Cardiac fibroblast (primary cell): ENCODE measurements around the gene PTPRD.

ENCODE experiments used
- DNase-seq, 2 donors: peaks; one replicate each; pipeline versions ENCODE4 v3.0.0 to v3.0.0-alpha.2; 2010; ENCODE audit warnings: low read depth in 2 of 2
- H3K4me3 ChIP-seq, 2 donors: replicated peaks in 1 of 2; 1 replicate in 1 of 2; 2 replicates in 1 of 2; pipeline ENCODE4 v1.5.1; 2011; ENCODE audit warnings: low read depth in 2 of 2, low read length in 2 of 2, mild to moderate bottlenecking in 2 of 2, moderate library complexity in 1 of 2
- CTCF ChIP-seq: IDR thresholded peaks from one replicate; pipeline ENCODE4 v1.5.1; 2011; ENCODE audit warnings: low read depth, mild to moderate bottlenecking, low read length, inconsistent platforms

Gene PTPRD

GRCh38 chr9:8772302-8772701 lies 1840.5 kb downstream of the PTPRD start:
- no peak for TF ChIP-seq CTCF
- no peak overlapping the region for H3K4me3 ChIP-seq
- no peak for DNase-seq

- no peak for DNase-seq
- H3K4me3 ChIP-seq = no peak overlapping the region
- TF ChIP-seq CTCF = no peak
These were observed 1843.6 kb downstream of the PTPRD start for GRCh38 chr9:8769153-8769552.

- TF ChIP-seq CTCF = no peak
- no peak for DNase-seq
- no peak overlapping the region for H3K4me3 ChIP-seq
These were observed 1846.7 kb downstream of the PTPRD start for GRCh38 chr9:8766096-8766495.

GRCh38 chr9:8764051-8764450 lies 1848.8 kb downstream of the PTPRD start:
- TF ChIP-seq CTCF = no peak
- no peak overlapping the region for H3K4me3 ChIP-seq
- DNase-seq = peak in 1 of 2 donors; percentile 27

DNA sequence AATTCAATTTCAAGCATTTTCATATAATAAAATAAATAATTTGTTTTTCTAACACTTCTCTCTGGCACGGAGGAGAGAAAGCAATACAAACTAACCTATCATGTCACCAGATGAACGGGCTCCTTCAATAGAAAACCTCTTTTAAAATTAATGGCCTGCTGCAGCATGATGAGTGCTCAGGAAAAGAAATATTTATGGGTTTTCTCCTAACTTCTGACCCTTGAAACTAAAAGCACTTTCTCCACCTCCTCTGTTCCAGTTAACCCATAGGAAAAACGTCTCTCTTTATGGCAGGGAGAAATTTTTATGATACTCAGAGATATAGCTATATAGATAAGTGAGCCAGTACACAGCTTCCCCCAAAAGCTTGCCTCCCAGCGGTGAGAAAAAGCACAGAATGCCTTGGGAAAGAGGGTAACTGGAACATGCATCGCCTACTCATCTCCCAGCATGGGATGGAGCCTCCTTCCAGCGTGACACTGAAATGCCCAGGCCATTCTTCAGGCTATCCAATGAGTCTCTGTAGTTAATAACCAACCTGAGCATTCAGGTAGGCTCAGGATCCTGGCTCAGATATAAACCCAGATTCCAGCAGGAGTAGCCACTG lies 1850.2 kb downstream of the PTPRD start:
- no peak for TF ChIP-seq CTCF
- no peak overlapping the region for H3K4me3 ChIP-seq
- DNase-seq = no peak

- DNase-seq = no peak
- no peak for TF ChIP-seq CTCF
- H3K4me3 ChIP-seq = no peak overlapping the region
These were observed 1852.6 kb downstream of the PTPRD start for GRCh38 chr9:8760000-8760767.
